ENCODE data around the gene TRMT10A.
A peak's percentile ranks its signal among the peaks of the same experiment; 100 is the strongest.

TRMT10A gene

GRCh38 chr4:99563310-99564186 is at the start of gene TRMT10A:
Gene TRMT10A, minus strand, starts transcription at chr4:99564039. Its CDS starts 4,701 bp downstream, at chr4:99559338.
- DNase-seq = peak; percentile 96

DNA sequence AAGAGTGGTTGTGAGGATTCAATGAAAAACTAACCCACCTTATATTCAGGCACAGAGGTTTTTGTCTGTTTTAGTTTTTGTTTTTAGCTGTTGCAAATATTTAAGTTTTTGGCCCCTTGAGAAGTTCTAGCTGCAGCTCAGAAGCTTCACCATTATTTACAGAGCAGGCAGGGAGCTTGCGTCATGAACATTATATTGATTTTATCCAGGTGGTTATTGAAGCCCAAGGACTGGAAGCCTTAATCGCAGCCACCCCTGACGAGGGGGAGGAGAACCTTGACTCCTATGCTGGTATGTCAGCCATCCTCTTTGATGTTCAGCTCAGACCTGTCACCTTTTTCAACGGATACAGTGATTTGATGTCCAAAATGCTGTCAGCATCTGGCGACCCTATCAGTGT is 48.9 kb upstream of the TRMT10A start:
- DNase-seq = no peak

- DNase-seq = no peak
These were observed 48.4 kb upstream of the TRMT10A start for GRCh38 chr4:99612281-99612680.

DNA sequence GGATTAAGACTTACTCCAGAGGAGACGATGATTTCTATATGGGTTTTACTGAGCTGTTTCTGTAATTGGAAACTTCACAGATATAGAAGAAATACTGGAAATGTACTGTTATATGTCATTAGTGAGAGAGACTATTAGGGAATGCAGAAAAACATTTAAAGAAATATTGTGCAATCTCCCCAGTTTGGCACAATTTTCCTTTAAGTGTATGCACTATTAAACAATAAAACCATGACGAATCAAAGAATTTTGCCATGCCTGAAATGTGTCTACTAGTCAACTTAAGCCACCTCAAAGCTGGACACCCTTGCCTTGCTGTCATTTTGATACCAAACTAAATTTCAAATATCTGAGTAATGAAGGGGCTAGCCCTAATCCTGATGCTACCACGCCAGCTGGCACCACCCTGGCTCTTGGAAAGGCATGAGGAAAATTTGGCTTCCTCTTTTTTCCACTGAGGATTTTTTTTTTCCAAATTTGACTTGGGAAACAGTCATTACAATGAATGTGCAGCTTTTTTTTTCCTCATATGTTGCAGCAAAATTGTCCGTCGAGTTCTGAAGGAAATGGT is 46.9 kb upstream of the TRMT10A start:
- DNase-seq = no peak

DNA sequence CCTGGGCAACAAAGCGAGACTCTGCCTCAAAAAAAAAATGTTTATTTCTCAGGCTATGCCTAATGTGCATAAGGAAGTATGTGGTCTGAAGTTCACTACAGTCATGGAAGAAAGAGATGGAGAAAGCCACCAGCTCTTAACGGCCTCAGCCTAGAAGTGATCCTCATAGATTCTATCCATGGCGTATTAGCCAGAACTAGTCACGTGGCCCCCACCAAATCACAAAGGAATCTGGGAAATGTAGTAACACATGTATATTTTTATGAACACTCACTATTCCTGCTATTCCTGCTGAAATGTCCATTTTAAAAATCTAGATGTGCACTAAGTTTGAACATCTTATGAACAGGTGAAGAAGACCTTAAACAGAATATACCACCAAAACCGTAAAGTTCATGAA is 44.6 kb upstream of the TRMT10A start:
- DNase-seq = no peak

DNA sequence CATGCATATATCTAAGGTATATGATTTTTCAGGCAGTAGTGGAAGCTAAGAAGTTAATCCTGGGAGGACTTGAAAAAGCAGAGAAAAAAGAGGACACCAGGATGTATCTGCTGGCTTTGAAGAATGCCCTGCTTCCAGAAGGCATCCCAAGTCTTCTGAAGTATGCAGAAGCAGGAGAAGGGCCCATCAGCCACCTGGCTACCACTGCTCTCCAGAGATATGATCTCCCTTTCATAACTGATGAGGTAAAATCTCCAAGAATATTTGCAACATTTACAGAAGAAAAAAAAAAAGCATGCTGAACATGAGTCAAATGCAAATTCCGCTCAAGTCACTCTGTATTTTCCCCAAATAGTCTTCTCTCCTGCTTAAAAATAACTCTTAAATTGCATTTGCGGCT is 42.9 kb upstream of the TRMT10A start:
- DNase-seq = no peak

DNA sequence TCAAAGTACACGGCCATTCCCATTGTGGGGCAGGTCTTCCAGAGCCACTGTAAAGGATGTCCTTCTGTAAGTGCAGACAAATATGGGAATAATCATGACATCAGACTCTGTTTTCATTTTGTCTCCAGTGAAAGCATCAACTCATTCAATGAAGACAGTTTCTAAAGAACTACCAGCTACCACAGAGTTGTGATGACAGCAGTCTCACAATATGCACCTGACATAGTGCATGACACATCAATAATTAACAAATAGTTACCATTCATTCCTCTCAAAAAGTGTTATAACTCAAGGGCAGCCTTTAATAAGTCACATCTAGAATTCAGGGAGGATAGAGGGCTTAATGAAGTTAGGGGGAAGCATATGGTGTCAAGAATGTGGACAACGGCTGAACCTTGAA is 31.0 kb upstream of the TRMT10A start:
- no peak for DNase-seq

DNA sequence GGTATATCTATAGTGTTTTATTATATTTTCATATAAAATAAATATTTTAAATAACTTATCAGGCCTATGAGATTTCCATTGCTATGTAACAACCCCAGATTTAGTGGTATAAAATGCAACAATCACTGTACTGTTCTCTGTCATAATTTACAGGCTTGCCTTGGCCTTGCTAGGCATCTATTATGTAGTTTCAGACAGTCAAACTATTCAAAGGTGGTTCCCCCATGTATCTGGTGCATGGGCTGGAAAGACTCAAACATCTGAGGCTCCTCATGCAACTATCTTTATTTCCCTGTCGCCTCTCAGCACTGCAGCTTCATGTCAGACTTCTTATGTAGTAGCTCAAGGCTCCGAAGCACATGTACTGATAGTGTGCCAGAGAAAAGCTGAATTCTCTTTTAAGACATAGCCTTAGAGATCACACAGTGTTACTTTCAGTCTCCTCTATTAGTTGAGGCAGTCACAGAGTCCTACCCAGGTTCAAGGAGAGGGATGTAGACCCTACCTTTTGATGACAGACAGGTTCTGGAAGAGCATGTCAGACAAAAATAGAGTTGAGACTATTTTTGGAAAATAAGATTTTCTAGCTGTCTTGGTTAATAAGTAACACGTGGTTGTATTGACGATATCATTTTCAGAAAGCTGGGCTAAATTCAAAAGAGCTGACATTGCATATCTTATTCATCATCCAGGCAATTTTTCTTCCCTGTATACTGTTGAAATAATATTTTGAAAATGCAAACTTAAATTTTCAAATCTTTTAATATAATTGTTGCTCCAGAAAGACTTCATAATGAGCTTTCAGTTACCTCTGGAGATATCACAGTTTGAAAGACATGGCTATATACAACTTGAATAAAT is 30.2 kb upstream of the TRMT10A start:
- DNase-seq = no peak

DNA sequence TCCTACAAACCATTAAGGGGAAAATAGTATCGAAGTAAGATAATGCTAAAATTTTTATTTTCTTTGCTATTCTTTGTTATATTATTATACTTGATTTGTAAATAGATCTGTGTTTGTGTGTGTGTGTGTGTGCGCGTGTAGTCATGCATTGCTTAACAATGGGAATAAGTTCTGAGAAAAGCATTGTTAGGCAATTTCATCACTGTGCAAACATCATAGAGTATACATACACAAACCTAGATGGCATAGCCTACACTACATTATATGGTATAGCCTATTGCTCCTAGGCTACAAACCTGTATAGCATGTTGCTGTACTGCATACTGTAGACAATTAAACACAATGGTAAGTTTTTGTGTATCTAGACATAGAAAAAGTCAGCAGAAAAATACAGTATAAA is 27.9 kb upstream of the TRMT10A start:
- DNase-seq = no peak

- DNase-seq = no peak
These were observed 24.0 kb upstream of the TRMT10A start for GRCh38 chr4:99587803-99588202.

DNA sequence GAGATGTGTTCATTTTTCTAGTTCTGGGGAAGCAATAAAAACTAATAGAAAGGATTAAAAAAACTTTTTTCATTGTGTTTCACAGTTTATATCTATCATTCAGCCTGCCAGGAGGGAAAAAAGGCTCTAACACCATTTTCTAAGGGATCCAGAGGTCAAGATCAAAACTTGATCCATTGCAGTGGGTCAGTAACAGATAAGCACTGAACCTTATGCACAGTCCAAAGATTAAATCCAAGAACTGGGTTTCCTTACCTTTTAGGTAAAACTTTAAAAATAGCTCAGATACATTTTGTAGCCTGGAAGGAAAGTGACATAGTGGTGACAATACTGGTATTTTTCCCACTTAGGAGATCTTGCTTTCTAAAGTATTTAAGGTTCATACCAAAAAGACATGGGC is 23.5 kb upstream of the TRMT10A start:
- no peak for DNase-seq

DNA sequence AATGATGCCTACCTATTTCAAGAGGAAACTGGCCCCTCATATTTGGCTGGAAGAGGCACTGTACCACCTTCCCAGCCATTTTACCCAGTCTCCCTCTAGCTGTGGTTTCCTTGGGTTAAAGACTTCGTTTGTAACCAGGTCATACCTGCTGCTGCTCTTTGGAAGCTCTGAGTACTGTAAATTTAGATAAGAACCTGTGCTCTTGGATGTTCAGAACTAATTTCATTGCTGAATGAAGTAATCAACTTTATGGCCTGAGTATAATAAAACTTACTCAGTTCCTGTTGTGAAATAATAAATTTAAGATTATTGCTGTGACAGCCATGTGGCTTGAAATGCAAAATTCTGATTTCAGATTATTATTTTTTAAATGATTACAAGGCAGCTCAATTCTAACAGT is 23.0 kb upstream of the TRMT10A start:
- DNase-seq = no peak

GRCh38 chr4:99586322-99586721 is 22.5 kb upstream of the TRMT10A start:
- DNase-seq = no peak

DNA sequence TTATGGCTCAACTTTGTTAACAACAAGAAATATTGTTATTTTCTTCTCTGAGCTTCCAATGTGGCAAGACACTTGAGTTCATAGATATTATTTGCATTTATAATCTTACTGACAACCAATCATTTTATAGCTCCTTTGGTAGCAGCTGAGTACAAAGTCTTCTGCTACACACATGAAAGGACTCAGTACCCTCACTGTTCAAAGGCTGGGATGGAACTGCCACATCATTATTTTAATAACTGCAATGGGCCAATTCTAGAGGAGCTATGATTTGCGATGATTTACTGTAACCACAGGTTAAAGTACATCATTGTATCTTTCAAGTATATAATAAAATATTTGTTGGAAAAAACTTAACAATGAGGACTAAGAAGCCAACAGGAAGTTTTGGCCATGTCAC is 21.7 kb upstream of the TRMT10A start:
- DNase-seq = no peak

- no peak for DNase-seq
These were observed 14.9 kb upstream of the TRMT10A start for GRCh38 chr4:99578714-99579113.

DNA sequence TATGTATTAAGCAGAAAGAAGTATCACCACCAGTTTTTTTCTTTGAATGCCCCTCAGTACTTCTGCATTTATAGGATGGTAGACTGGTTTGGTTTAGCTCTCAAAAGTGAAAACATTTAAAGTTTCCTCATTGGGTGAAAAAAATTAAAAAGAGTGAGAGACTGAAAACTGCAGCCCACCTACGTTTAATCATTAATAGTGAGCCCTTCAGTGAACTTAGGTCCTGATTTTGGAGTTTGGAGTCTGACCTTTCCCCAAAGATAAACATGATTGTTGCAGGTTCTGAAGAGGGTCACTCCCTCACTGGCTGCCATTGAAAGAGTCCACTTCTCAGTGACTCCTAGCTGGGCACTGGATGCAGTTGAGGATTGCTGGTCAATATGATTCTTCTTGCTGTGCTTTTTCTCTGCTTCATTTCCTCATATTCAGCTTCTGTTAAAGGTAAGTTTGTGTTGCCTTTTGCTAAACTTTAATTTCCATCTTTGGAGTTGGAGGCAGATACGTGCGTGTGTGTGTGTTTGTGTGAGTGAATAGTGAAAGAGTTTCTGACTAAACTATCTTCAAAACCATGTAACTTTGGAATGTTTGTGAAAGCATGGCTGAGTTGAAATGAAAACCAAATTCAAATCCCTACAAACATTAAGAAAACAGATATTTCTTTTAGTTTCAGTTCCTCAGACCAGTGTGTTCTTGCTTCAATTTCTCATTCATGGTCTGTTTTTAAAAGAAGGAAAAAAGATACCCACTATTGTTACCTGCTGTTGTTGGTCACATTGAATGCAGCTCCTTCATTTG is 10.9 kb upstream of the TRMT10A start, which contains the start of gene MTTP:
Gene MTTP, plus strand, starts transcription at position 295 of the 795 bp plus-strand sequence. Its CDS starts 86 bp downstream, at position 381.
- DNase-seq = no peak

GRCh38 chr4:99573735-99574368 is 10.0 kb upstream of the TRMT10A start:
- no peak for DNase-seq

DNA sequence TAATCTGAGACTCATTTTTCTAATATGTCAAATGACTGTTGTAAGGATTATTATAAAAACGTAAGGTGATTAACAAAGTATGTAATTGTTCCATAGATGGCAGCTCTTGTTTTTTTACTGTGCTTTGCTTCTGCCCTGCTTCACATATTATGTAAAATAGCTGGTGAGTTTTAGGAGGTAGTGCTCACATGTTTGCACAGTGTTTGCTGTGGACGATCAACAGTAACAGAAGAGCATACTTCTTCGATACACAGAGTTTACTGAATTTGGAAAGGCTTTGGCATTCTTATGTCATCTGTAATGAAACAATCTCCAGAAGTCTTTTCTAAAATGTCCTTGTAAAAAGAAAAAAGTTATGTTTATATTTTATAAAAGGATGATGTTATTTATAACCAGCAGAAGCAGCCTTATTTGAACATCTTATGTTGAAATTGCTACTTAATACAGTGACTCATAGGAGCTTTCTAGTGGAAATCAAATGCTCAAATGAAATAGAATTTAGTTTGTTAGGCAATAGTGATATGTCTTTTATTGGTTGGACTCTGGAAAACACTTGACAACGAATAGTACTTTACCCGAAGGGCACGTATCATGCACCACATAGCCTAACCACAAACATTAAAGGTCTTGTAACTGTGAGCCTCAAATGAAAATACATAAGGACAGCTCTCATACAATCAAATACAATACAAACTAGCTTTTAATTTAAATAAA is 8.8 kb upstream of the TRMT10A start:
- DNase-seq = no peak

- no peak for DNase-seq
These were observed 8.0 kb upstream of the TRMT10A start for GRCh38 chr4:99571883-99572282.

DNA sequence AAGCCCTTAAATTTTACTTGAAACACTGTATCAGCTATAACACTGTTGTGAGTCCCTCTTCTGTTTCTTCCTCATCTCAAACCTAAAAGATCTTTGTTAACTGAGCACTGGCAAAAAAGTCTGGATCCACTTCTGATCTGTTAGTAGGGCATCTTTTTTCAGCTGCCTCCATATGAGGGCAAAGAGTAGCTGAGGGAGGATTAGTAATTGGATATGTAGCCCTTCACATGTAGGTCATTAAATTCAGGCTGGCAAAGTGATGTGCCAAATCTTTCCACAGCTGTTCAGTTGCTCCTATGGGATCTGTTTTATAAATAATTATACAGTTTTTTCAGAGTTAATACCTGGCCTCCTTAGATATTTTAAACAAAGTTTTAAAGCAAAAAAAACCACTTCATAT is 1.1 kb upstream of the TRMT10A start:
- no peak for DNase-seq

GRCh38 chr4:99552872-99553271 is 11.0 kb downstream of the TRMT10A start:
- no peak for DNase-seq

Data from activated naive CD4-positive, alpha-beta T cell treated with Interleukin-2 at 50 U/mL for 16 hours (primary cell).